Astrocyte (in vitro differentiated cells and primary cell): ENCODE measurements around the gene STK38.

Source experiments
- CTCF ChIP-seq: IDR thresholded peaks from 2 replicates; pipeline ENCODE4 v1.5.1; 2011; ENCODE audit warnings: low read depth, mild to moderate bottlenecking, inconsistent platforms, low read length, moderate library complexity; ENCODE audit not compliant: insufficient read depth
- EZH2 ChIP-seq: IDR thresholded peaks from 2 replicates; pipeline ENCODE4 v1.6.1; 2012; ENCODE audit warnings: mild to moderate bottlenecking, low read length, inconsistent platforms; ENCODE audit not compliant: insufficient read depth

GRCh38 chr6:36571122-36572043 lies 24.1 kb upstream of the STK38 start:
- TF ChIP-seq CTCF, result no peak
- TF ChIP-seq EZH2, result no peak
